Ramos (cell line): Measurements from ENCODE around the gene TNFSF11.

Source experiments
- in situ Hi-C: fragments of 300-500 bp; cut with MboI; formaldehyde crosslinking; loops from one replicate; pipeline ENCODE4 v1.14.3; 2022; ENCODE audit warnings: low sequenced_read_pairs; ENCODE audit not compliant: unreplicated experiment

Gene TNFSF11

DNA sequence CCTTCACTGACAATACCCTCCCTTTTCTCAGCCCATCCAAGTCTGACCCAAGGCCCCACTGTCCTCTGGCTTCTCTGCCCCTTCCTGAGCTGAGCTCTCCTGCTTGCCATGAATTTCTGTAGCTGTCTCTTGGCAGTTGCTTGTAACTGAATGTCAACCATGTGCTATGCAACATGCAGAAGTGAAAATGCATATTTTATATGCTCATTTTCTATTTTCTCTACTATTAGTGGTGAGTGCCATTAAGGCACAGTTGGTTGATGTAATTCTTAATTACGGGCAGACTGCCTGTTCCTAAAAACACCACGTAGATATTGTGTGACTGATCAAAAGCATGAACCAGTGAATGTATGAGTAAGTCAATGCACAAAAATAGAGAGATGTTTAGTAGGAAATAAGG lies 29.6 kb downstream of the TNFSF11 start:
- in situ Hi-C loops: no loop called here

DNA sequence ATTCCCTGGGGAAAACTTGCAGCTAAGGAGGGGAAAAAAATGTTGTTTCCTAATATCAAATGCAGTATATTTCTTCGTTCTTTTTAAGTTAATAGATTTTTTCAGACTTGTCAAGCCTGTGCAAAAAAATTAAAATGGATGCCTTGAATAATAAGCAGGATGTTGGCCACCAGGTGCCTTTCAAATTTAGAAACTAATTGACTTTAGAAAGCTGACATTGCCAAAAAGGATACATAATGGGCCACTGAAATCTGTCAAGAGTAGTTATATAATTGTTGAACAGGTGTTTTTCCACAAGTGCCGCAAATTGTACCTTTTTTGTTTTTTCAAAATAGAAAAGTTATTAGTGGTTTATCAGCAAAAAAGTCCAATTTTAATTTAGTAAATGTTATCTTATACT lies 33.6 kb downstream of the TNFSF11 start:
- in situ Hi-C loops: no loop called here

DNA sequence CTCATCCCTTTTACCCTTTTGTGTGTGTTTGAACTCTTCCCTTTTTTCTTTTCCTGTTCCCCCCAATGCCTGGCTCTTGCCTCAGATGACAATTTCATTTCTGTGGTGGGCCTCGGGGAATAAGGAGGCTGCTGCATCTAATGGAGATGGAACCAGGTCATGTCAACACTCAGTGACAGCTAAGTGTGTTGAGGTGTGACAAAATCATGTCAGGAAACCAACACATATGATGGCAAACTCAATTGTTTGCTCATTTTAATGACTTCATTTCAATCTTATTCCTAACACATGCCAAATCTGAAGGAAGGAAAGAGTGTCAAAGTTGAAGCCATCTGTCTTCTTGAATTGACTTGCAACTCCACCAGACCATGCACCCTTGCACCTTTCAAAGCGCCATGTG lies 36.7 kb downstream of the TNFSF11 start:
- in situ Hi-C loops: no loop called here

DNA sequence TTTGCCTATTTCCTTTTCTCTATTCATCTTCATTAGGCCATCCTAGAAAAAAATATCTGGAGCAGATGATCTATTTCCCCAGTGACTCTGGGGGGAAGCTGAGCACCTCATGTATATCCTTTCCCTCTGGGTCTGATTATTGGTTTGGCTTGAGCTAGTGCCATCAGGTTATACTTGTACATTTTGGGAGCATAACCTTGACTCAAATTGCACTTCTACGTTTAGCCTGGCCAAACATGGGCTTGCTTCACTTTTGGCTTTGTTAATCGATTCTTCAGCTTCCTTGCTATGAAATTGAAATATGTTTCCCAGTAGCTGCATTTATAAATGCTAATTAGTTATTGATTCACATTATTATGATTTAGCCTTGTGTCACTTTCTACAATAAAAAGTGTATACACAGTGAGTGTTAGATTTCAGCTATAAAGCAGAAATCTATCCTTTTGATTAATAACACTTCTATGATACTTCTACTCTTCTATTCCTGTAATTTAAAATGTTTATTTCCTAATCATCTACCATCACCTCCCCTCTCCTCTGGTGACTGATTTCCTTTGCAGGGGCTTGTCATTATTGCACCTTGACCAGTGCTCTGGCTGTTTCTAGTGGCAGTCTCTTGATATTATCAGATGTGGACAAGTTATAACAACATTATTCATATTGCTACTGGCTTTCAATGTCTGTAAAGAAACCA lies 37.3 kb downstream of the TNFSF11 start:
- in situ Hi-C loops: no loop called here

DNA sequence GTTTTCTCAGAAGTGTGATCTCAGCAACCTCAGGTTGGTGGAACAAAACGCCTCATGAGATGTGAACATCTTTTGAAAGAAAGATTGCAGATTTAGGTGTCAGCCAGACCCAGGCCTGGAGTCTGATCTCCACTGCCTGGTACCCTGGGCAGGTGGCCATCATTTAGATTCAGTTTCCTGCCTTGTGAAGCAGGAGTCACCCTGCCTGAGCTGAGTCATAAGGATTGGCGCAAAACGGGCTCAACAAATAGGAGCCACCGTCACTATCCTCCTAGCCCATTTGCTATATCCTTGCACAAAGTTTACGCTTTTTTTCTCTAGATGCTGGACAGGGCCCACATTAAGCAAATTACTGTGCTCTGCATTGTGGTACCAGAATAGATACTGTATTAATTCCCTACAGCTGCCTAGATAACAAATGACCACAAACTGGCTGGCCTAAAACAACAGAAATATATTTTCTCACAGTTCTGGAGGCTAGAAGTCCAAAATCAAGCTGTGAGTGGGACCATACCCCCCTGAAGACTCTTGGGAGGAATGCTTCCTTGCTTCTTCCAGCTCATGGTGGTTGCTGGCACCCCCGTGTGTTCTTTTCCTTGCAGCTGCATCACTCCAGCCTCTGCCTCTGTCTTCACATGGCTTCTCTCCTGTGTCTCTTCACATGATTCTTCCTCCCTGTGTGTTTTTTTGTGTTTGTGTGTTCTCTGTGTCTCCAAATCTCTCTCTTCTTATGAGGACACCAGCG lies 38.2 kb downstream of the TNFSF11 start:
- in situ Hi-C loops: no loop called here

DNA sequence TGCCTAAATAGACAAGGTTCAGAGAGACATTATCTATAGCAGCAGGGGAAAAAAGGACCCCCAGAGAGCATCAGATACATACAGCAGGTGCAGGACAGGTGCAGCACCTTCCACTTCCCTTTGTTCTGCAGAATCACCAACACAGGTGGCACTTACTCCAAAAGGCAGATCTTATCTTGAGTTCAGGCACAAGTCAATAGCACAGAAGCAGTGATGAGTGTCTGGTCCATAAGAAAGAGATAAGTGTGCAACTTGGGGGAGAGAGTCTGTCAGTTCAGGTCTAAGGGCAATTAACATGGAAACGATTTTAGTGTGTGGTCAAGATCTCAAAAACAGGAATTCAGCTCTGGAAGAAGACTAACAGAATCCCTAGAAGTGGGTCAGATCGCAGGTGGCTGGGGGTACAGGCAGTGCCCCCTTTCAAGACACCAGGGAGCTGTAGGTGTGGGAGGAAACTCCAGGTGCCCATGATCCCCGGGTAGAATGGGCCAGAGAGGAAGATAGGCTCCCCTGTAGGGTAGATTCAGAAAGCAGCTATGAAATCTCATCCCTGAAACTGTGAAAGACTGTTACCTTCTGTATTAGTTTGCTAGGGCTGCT lies 40.6 kb downstream of the TNFSF11 start:
- in situ Hi-C loops: no loop called here

DNA sequence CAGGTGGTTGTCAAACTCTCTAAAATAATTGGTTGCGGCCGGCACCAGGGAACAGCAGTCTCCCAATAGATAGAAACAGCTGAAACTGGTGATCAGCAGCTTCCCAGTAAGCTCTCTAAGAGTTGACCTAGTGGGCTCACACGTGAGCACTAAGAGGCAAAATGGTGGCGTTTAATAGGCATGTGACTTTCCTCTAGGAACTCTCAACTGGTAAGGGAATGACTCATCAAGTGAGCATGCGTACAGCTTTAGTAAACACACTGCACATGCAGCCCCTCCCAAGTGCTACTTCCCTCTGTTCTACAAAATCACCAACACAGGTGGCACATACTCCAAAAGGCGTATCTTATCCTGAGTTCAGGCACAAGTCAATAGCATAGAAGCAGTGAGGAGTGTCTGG lies 41.7 kb downstream of the TNFSF11 start:
- in situ Hi-C loops: no loop called here

DNA sequence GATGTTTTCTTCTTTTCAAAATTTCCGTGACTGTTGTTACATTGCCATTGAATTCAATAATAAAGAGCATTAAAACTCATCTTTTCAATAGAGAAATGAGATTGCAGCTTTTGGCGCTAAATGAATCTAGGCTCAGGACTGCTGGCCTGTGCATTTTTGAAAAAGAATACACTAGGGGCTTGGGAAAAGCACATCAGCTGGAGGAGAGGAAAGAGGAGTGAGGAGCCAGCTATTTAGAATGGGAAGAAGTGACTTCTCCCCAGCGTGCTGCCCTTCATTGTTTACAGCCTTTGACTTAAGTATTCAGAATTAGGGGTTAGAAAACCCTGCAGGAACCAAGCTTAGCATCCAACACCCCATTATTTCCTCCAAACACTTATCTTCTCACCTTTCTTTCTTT lies 43.3 kb downstream of the TNFSF11 start:
- in situ Hi-C loops: no loop called here

DNA sequence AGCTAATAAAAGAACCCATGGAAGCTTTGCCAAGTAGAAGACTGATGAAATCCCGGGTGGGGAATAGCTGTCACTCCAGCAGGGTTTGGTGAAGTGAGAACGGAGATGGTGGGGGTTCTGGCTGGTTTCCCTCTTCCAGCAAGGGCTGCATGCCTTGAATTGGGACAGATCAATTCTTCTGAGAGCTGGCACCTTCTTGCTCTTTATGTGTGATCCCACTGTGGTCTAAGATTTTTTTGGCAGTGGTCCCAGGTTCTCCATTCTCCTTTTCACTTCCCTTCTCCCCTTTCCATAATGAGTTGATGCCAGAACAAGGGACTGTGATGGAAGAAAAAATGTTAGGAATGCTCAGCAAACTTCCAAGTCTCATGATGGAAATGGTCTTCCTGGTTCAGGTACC lies 50.0 kb downstream of the TNFSF11 start:
- in situ Hi-C loops: no loop called here

DNA sequence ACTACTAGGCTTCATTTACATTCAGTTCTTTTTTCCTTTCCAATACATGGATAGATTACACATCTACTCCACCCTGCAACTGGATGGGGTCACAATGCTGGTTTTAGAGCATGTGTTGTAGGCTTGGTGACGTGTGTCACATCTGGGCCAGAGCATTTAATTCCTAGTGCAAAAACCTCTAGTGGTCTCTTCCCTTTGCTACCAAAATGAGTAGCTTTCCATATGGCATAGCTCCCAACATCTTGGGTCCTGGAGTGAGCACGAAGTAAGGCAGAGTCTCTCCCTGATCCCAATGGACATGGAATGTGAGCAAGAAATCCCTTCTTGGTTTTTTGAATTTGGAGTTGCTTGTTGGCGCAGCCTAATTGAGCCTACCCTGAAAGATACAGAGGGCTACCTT lies 51.7 kb downstream of the TNFSF11 start:
- in situ Hi-C loops: no loop called here

DNA sequence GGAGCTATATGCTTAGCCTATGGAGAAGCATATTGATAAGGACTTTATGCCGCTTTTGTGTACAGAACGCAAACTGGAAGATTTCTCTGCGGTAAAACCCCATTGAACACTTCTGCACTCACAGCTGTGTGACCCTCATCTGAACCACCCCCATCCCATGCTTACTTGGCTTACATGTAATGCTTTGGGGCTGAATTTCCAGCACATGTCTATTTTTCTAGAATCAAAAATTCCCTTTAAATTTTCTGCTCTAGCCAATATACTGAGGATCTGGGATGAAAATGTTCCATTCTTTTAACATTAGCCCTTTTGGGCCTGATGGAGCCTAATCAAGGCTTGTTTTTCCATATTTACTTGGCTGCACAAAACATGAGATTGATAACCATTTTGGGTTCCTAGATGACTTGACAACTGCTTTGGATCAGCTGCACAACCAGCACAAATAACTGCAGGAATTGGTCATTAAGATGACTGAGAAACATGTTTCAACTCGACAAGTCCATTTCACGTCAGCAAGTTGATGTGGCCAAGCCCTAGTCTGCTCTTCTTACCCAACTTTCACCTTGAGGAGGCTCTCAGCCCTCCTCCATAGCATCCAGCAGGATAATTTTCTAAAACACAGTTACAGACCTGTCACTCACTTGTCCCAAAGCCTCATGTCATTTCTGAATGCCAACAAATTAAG lies 52.4 kb downstream of the TNFSF11 start:
- in situ Hi-C loops: no loop called here

DNA sequence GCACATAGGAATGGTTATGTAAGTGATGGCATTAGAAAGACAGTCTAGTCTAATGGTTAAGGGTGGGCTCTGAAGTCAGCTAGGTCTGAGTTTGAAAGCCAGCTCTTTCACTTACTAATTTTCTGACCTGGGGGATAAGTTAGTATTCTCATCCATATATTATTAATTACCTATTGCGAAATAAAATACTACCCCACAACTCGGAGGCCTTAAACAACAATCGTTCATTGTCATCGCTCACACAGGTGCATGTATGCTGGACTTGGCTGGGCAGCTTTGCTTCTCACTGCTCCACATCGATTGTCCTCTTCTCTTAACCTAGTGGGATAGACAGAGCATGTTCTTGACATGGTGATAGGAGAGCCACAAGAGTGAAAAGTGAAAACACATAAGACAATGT lies 54.7 kb downstream of the TNFSF11 start:
- in situ Hi-C loops: no loop called here

DNA sequence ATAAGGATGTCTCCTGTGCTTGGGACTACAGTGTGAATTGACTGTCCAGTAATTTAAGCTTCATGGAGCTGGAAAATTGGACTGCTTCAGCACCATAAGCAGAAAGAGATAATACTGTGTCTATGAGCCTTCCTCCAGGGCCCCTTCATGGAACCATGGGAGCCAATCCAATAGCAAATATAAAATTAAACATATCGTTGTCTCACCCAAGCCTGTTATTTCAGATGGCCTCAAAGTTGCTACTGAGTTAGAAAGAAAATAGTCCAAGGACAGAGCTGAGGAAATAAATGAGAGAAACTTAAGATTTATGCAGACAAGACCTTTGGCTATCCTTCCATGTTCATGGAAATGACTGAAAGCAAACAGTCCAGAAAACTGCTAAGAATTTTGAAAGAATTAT lies 57.2 kb downstream of the TNFSF11 start:
- in situ Hi-C loops: no loop called here

DNA sequence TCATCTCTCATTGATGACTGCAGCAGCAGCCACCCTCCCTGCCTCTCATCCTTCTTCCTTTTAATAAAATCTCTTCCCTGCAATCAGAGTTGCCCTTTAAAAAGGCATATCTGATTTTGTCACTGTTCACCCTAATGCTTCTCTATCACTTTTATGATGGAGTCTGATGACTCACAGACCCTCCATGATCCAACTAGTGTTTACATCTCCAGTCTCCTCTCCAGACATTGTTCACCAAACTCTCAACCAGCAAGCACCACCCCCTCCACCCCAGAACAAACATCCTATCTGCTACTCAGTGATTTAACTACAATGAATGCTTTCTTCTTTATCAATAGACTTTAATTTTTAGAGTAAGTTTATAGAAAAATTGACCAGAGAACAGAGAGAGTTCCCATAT lies 59.5 kb downstream of the TNFSF11 start:
- in situ Hi-C loops: no loop called here

DNA sequence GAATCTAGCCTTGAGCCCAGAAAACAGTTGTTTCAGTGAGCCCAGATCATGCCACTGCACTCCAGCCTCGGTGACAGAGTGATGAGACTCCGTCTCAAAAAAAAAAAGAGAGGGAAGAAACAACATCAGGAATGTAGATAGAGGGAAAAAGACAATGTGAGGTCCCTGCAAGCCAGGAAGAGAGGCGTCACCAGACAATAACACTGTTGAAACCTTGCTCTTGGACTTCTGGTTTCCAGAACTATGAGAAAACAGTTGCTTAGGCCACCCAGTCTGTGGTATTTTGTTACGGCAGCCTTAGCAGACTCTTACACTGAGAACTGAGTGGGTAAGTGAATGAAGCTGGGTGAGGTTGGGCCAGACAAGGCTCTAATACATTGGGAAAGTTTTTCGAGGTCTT lies 64.1 kb downstream of the TNFSF11 start:
- in situ Hi-C loops: no loop called here

DNA sequence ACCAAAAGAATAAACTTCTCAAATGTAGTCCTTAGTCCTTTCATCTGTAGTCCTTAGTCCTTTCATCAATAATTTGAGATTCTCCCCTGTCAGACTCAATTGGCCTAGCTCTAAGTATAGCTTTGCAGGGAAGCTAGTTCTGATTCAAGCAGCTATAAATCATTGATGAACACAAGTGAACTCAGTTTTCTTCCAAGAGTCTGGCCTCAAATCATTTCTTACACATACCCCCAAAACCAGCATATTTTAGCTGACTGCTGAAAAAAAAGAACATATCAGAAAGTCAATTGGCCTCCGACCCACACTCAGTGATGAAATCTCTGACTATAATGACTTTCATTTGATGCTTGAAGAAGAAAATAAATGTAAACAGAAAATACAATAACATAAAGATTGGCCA lies 64.9 kb downstream of the TNFSF11 start:
- in situ Hi-C loops: no loop called here

DNA sequence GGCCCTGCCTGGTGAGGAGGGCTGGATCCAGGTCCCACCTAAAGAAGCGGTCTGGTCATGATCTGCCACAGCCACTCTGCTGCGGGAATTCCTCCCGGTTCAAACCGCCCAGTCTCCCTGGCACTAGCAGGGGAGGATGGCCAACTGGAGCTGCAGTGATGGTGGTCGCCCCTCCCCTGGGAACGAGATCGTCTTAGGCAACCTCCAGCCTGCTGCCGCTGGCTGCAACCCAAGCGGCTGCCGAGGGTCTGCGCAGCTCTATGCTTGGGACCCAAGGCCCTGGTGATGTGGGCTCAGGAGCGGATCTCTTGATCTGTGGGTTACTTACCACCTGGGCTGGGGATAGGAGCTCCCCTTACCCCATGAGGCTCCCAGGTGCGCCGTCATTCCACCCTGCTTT lies 69.1 kb downstream of the TNFSF11 start:
- in situ Hi-C loops: no loop called here

DNA sequence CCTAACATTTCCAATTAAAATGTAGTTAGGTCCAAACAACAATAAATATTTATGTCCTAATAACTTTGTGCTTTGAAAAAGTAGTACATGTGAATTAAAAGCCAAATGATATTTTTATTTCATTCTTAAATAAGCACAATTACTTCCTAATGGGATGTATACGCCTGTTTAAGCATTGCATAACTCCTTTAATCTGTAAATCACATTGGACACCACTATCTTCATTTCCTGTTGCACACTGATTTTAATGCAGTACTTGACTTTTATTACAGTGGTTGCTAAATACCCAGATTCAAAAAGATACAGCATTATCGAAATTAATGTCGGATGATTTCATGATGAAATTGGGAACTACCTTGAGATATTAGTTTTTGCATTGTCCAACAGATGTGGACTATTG lies 70.9 kb downstream of the TNFSF11 start:
- in situ Hi-C loops: no loop called here

DNA sequence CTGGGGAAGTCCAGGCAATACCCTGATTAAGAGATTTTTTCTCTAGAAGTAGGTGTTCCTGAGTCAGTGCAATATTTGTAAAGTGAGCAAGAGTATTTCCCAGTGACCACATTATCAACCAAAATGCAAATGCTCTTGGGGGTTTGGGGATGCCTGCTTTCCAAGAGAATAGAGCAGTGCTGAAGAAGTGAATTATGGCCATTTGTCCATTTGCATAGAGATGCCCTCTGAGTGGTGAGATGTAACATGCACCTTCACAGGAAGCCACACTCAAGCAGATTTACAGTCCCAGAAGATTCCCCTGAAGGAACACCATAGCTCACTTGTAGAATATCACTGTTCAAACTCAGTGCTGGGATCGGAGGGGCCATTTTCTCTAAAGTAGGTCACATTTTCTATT lies 71.8 kb downstream of the TNFSF11 start:
- in situ Hi-C loops: no loop called here

DNA sequence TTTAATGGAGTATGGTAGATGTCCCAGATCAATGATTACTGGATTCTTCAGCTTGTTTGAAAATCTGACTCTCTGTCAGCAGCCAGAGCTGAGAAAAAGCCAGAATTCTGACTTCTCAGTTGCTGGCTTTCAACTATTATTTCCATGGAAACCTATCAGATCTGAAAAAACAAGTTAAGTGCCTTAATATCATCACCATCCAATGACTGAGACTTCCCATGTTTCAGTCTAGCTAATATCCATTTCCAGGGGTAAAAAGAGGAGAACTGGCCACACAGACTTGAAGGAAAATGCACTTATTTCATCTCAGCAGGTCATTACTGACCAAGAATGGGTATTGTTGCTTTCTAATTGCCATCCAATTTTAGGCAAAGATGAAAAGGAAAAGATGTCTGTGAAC lies 75.2 kb downstream of the TNFSF11 start:
- in situ Hi-C loops: no loop called here

DNA sequence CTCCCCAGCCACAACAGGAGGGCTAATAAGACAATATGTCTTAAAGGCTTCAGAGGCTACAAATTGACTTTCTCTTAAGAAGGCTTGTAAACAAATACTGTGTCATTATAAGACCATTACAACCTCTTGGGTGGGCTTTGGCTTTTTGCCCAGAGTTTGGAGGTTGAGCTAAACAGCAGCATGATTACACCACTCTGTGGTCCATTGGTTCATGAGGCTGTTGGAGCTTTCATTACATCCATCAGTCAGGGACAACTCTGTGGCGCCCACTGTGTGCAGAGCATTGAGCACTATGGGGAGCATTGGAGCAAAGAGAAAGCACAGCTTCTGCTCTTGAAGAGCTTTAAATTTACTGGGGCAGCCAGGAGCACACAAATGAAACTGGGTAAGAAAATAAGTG lies 75.9 kb downstream of the TNFSF11 start:
- in situ Hi-C loops: no loop called here
